Esophagus muscularis mucosa (tissue), 4 donors: Measurements from ENCODE around the gene BTBD9.

Experiments
- CTCF ChIP-seq, 3 experiments: fragments of 200-600 bp in 2 of 3; fragments of 450-650 bp in 1 of 3; sonication (generic) in 2 of 3; IDR thresholded peaks; one replicate each; pipeline ENCODE4 v1.5.1; 2017 to 2019; ENCODE audit warnings: antibody characterized with exemption in 3 of 3, mild to moderate bottlenecking in 2 of 3, moderate library complexity in 1 of 3
- EP300 ChIP-seq: sonication (generic); formaldehyde crosslinking; IDR thresholded peaks from one replicate; pipeline ENCODE4 v1.6.1; 2017; ENCODE audit warnings: antibody characterized with exemption
- POLR2A ChIP-seq: fragments of 450-650 bp; IDR thresholded peaks from one replicate; pipeline ENCODE4 v1.6.1; 2017; ENCODE audit warnings: antibody characterized with exemption, moderate library complexity, mild to moderate bottlenecking, low read depth
- POLR2AphosphoS5 ChIP-seq, 2 donors: sonication (generic); formaldehyde crosslinking; IDR thresholded peaks; one replicate each; pipeline ENCODE4 v1.6.1; 2017; ENCODE audit warnings: antibody characterized with exemption in 2 of 2

GRCh38 chr6:38686270-38687042 lies 46.7 kb upstream of the BTBD9 start:
- TF ChIP-seq CTCF (IDR thresholded peaks at IDR 0.05) (no peak), EP300 (no peak), POLR2A (no peak), POLR2AphosphoS5 (IDR thresholded peaks at IDR 0.05) (no peak)
